SJSA1 (cell line): ENCODE measurements around the gene UBE2E1. TPM values are rescaled to one million over a fixed set of nuclear protein-coding genes. Genes with fewer than 3 reads are reported as not detected.
"Not testable (repeated sequence)": the region's sequence is repeated elsewhere in the genome, so short reads cannot be mapped to it uniquely, and the experiment has no call there.

Source experiments
- DNase-seq, 2 experiments: peaks; one replicate each; pipeline ENCODE4 v3.0.0-alpha.2; 2015 to 2020; ENCODE audit warnings: low spot score in 2 of 2, low read depth in 1 of 2
- H3K27ac ChIP-seq: fragments of 250-450 bp; sonication (Bioruptor Pico); 2 replicates; pipeline ENCODE4 v1.5.1; 2020; ENCODE audit warnings: mild to moderate bottlenecking, moderate library complexity
- H3K27me3 ChIP-seq: fragments of 250-450 bp; sonication (Bioruptor Pico); replicated peaks from 2 replicates; pipeline ENCODE4 v1.5.1; 2020; ENCODE audit warnings: mild to moderate bottlenecking, moderate library complexity
- H3K36me3 ChIP-seq: fragments of 250-450 bp; sonication (Bioruptor Pico); 2 replicates; pipeline ENCODE4 v1.5.1; 2020; ENCODE audit warnings: mild to moderate bottlenecking
- H3K4me1 ChIP-seq: fragments of 250-450 bp; sonication (Bioruptor Pico); replicated peaks from 2 replicates; pipeline ENCODE4 v1.6.1; 2021; ENCODE audit warnings: mild to moderate bottlenecking
- H3K4me3 ChIP-seq: fragments of 250-450 bp; sonication (Bioruptor Pico); 2 replicates; pipeline ENCODE4 v1.5.1; 2020; ENCODE audit warnings: mild to moderate bottlenecking
- H3K9me3 ChIP-seq: fragments of 250-450 bp; sonication (Bioruptor Pico); replicated peaks from 2 replicates; pipeline ENCODE4 v1.5.1; 2020; ENCODE audit warnings: mild to moderate bottlenecking
- total RNA-seq: library from RNA; depleted of rRNA; stranded (reverse); fragments of >200 nt; shearing (Covaris generic); gene quantifications from 2 replicates; pipeline ENCODE4 v1.2.3, GENCODE V29; 2014

UBE2E1 gene
- total RNA-seq, 1 experiment from 2014 or later = 112 TPM

GRCh38 chr3:23859839-23860382 is 54.2 kb downstream of the UBE2E1 start:
- Histone ChIP-seq H3K9me3 (no peaks in the 10 kb centered on the region), H3K4me3 (no peak overlapping the region), H3K27ac (no peak overlapping the region), H3K4me1 (peaks cover 29% of the 10 kb centered on the region), H3K27me3 (no peaks in the 10 kb centered on the region), H3K36me3 (no peaks in the 10 kb centered on the region)
- no peak for DNase-seq

- H3K4me1 ChIP-seq = peaks cover 36% of the 10 kb centered on the region
- H3K27ac ChIP-seq = no peak overlapping the region
- H3K36me3 ChIP-seq = no peaks in the 10 kb centered on the region
- no peak overlapping the region for H3K4me3 ChIP-seq
- no peaks in the 10 kb centered on the region for H3K9me3 ChIP-seq
- DNase-seq = no peak
- no peaks in the 10 kb centered on the region for H3K27me3 ChIP-seq
These were observed 55.9 kb downstream of the UBE2E1 start for GRCh38 chr3:23861689-23862088.

DNA sequence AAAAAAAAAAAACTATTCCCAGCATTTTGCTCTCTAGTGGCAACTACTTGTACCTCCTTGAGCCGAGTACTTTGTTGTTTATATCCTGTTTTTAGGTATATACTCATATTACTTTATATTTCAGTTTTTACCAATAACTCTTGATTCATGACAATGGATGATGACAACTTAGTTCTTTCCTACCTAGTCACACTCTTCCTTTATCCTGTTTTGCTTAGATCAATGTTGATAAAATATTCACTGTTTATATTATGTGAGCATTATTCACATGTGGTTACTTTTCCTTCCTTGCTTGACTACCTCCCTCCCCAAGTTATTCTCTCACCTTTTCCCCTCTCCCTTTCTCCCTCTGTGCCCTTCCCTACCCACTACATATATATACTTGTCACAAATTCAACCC is 57.3 kb downstream of the UBE2E1 start:
- Histone ChIP-seq H3K9me3 (no peaks in the 10 kb centered on the region), H3K27me3 (no peaks in the 10 kb centered on the region), H3K4me3 (no peak overlapping the region), H3K36me3 (no peaks in the 10 kb centered on the region), H3K27ac (no peak overlapping the region), H3K4me1 (peaks cover 24% of the 10 kb centered on the region)
- DNase-seq = no peak

DNA sequence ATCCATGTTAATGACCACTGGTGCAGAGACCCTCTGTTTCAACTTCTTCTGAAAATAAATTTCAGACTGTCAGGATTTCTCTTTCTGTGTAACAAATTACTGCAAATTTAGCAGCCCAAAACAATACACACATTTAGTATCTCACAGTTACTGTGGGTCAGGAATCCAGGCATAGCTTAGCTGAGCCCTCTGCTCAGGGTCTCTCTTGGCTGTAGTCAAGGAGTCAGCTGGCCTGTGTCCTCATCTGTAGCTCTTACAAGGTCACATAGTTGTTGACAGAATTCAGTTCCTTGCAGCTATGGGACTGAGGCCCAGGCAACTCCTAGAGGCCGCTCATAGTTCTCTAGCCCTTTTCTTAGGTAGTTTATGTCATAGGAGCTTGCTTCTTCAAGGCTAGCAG is 59.2 kb downstream of the UBE2E1 start:
- no peak overlapping the region for H3K27ac ChIP-seq
- H3K27me3 ChIP-seq = no peaks in the 10 kb centered on the region
- H3K4me1 ChIP-seq = peaks cover 24% of the 10 kb centered on the region
- DNase-seq = no peak
- no peaks in the 10 kb centered on the region for H3K36me3 ChIP-seq
- no peak overlapping the region for H3K4me3 ChIP-seq
- no peaks in the 10 kb centered on the region for H3K9me3 ChIP-seq

GRCh38 chr3:23865595-23866396 is 60.0 kb downstream of the UBE2E1 start:
- Histone ChIP-seq H3K36me3 (no peaks in the 10 kb centered on the region), H3K9me3 (no peaks in the 10 kb centered on the region), H3K4me3 (no peak overlapping the region), H3K27me3 (no peaks in the 10 kb centered on the region), H3K27ac (no peak overlapping the region), H3K4me1 (peaks cover 24% of the 10 kb centered on the region)
- DNase-seq = peak in 1 of 2 experiments; percentile 40

DNA sequence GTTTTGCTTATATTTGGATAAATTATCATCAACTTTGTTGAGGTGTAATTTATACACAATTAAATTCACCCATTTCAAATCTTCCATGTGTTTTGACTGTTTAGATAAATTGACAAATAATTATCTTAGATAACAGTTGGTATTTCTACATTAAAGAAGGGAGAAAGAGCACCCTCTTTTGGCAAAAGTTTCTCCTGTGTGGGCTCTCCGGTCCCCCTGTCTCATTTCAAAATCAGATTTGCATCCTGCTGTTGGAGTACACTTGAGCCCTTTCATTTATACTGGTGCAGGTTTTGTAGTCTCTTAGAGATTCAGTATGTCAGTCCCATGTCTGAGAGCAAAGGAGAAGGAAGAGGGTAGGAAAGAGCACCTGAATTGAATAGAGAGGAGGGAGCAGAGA is 61.6 kb downstream of the UBE2E1 start:
- no peak overlapping the region for H3K27ac ChIP-seq
- DNase-seq = no peak
- no peak overlapping the region for H3K4me3 ChIP-seq
- no peaks in the 10 kb centered on the region for H3K27me3 ChIP-seq
- H3K9me3 ChIP-seq = no peaks in the 10 kb centered on the region
- H3K4me1 ChIP-seq = peaks cover 24% of the 10 kb centered on the region
- no peaks in the 10 kb centered on the region for H3K36me3 ChIP-seq

GRCh38 chr3:23867838-23868237 is 62.1 kb downstream of the UBE2E1 start:
- Histone ChIP-seq H3K4me1 (peaks cover 20% of the 10 kb centered on the region), H3K4me3 (no peak overlapping the region), H3K9me3 (no peaks in the 10 kb centered on the region), H3K27ac (no peak overlapping the region), H3K27me3 (no peaks in the 10 kb centered on the region), H3K36me3 (no peaks in the 10 kb centered on the region)
- no peak for DNase-seq

- Histone ChIP-seq H3K27me3 (no peaks in the 10 kb centered on the region), H3K9me3 (no peaks in the 10 kb centered on the region), H3K27ac (no peak overlapping the region), H3K36me3 (no peaks in the 10 kb centered on the region), H3K4me3 (no peak overlapping the region), H3K4me1 (peaks cover 22% of the 10 kb centered on the region)
- no peak for DNase-seq
These were observed 64.4 kb downstream of the UBE2E1 start for GRCh38 chr3:23869977-23870662.

DNA sequence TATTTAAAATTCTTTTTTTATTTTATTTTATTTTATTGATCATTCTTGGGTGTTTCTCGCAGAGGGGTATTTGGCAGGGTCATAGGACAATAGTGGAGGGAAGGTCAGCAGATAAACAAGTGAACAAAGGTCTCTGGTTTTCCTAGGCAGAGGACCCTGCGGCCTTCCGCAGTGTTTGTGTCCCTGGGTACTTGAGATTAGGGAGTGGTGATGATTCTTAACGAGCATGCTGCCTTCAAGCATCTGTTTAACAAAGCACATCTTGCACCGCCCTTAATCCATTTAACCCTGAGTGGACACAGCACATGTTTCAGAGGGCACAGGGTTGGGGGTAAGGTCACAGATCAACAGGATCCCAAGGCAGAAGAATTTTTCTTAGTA is 64.9 kb downstream of the UBE2E1 start:
- not testable (repeated sequence) for H3K36me3 ChIP-seq, DNase-seq

DNA sequence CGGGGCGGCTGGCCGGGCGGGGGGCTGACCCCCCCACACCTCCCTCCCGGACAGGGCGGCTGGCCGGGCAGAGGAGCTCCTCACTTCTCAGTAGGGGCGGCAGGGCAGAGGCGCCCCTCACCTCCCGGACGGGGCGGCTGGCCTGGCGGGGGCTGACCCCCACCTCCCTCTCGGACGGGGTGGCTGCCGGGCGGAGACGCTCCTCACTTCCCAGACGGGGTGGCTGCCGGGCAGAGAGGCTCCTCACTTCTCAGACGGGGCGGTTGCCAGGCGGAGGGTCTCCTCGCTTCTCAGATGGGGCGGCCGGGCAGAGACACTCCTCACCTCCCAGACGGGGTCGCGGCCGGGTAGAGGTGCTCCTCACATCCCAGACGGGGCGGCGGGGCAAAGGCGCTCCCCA is 65.6 kb downstream of the UBE2E1 start:
- H3K27ac ChIP-seq, H3K9me3 ChIP-seq, DNase-seq, H3K36me3 ChIP-seq, H3K4me3 ChIP-seq, H3K27me3 ChIP-seq: not testable (repeated sequence)
- peaks cover 11% of the 10 kb centered on the region for H3K4me1 ChIP-seq

More for the DNA sequence above, 64.9 kb downstream of the UBE2E1 start:
- not testable (repeated sequence) for H3K9me3 ChIP-seq, H3K4me3 ChIP-seq, H3K27ac ChIP-seq, H3K27me3 ChIP-seq
- peaks cover 18% of the 10 kb centered on the region for H3K4me1 ChIP-seq

DNA sequence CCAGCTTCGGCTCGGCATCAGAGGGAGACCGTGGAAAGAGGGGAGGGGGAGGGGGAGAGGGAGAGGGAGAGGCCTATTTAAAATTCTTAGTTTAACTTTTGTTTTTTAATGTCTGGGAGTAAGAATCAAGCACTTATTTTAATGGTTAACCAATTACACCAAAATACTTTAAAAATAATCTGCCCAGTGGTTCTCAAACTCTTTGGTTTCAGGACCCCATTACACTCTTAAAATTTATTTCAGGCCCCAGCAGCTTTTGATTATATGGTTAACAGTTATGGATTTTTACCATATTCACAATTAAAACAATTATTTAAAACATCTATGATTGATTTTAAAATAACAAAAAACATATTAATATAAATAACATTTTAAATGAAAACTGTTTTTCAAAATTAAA is 66.6 kb downstream of the UBE2E1 start:
- DNase-seq = no peak
- Histone ChIP-seq H3K27me3 (no peaks in the 10 kb centered on the region), H3K9me3 (no peaks in the 10 kb centered on the region), H3K4me1 (peaks cover 13% of the 10 kb centered on the region), H3K27ac (no peak overlapping the region), H3K36me3 (no peaks in the 10 kb centered on the region), H3K4me3 (no peak overlapping the region)

GRCh38 chr3:23873941-23874340 is 68.2 kb downstream of the UBE2E1 start:
- Histone ChIP-seq H3K27me3 (no peaks in the 10 kb centered on the region), H3K4me3 (no peak overlapping the region), H3K9me3 (no peaks in the 10 kb centered on the region), H3K36me3 (no peaks in the 10 kb centered on the region), H3K4me1 (peaks cover 17% of the 10 kb centered on the region), H3K27ac (no peak overlapping the region)
- no peak for DNase-seq

- Histone ChIP-seq H3K9me3 (no peaks in the 10 kb centered on the region), H3K4me3 (no peak overlapping the region), H3K4me1 (peaks cover 17% of the 10 kb centered on the region), H3K27ac (no peak overlapping the region), H3K36me3 (no peaks in the 10 kb centered on the region), H3K27me3 (no peaks in the 10 kb centered on the region)
- peak in 1 of 2 experiments; percentile 16 for DNase-seq
These were observed 68.8 kb downstream of the UBE2E1 start for GRCh38 chr3:23874359-23875112.
